CD14-positive monocyte (primary cell): ENCODE results near the gene SMCO4. TPM values are rescaled to one million over a fixed set of nuclear protein-coding genes. Genes with fewer than 3 reads are reported as not detected.

Experiments
- DNase-seq, 3 donors: peaks; one replicate each; pipeline ENCODE4 v3.0.0-alpha.2; 2011 to 2022
- H2AFZ ChIP-seq: 2 replicates; pipeline ENCODE4 v1.6.0; 2012; ENCODE audit warnings: mild to moderate bottlenecking, low read depth, low read length, inconsistent platforms; ENCODE audit not compliant: insufficient read depth, poor library complexity, severe bottlenecking
- H3K27ac ChIP-seq, 2 donors: 1 replicate in 1 of 2; 2 replicates in 1 of 2; pipeline ENCODE4 v1.5.1; 2012 to 2013; ENCODE audit warnings: low read length in 2 of 2, control low read depth in 1 of 2, inconsistent platforms in 1 of 2, low read depth in 1 of 2, mild to moderate bottlenecking in 1 of 2
- H3K27me3 ChIP-seq, 2 donors: one replicate each; pipeline versions ENCODE4 v1.6.0 to v1.6.1; 2011 to 2013; ENCODE audit warnings: low read length in 2 of 2; ENCODE audit not compliant: control insufficient read depth in 2 of 2, insufficient read depth in 2 of 2
- H3K36me3 ChIP-seq, 2 donors: replicated peaks in 1 of 2; 1 replicate in 1 of 2; 2 replicates in 1 of 2; pipeline versions ENCODE4 v1.5.1 to v1.6.1; 2012 to 2013; ENCODE audit warnings: low read length in 2 of 2, control low read depth in 1 of 2, inconsistent platforms in 1 of 2, mild to moderate bottlenecking in 1 of 2; ENCODE audit not compliant: insufficient read depth in 2 of 2, control insufficient read depth in 1 of 2
- H3K4me1 ChIP-seq, 2 donors: 1 replicate in 1 of 2; 2 replicates in 1 of 2; pipeline versions ENCODE4 v1.5.1 to v1.6.1; 2012 to 2013; ENCODE audit warnings: low read length in 2 of 2, control low read depth in 1 of 2, inconsistent platforms in 1 of 2, mild to moderate bottlenecking in 1 of 2, moderate library complexity in 1 of 2; ENCODE audit not compliant: insufficient read depth in 2 of 2, control insufficient read depth in 1 of 2
- H3K4me2 ChIP-seq: replicated peaks from 2 replicates; pipeline ENCODE3; 2012; ENCODE audit warnings: low read length, moderate library complexity, mild to moderate bottlenecking; ENCODE audit not compliant: poor library complexity, severe bottlenecking; ENCODE audit errors: extremely low read depth
- H3K4me3 ChIP-seq, 3 experiments: fragments of 200-600 bp in 1 of 3; sonication (generic) in 1 of 3; replicated peaks in 1 of 3; 1 replicate in 2 of 3; 2 replicates in 1 of 3; pipeline ENCODE4 v1.5.1; 2011 to 2013; ENCODE audit warnings: low read length in 3 of 3, mild to moderate bottlenecking in 3 of 3, control low read depth in 2 of 3, low read depth in 2 of 3, inconsistent platforms in 1 of 3, moderate library complexity in 1 of 3
- H3K79me2 ChIP-seq: 2 replicates; pipeline ENCODE4 v1.6.0; 2012; ENCODE audit warnings: mild to moderate bottlenecking, control low read depth, inconsistent platforms, low read length, moderate library complexity; ENCODE audit not compliant: insufficient read depth
- H3K9ac ChIP-seq: 2 replicates; pipeline ENCODE4 v1.6.0; 2017; ENCODE audit warnings: low read length, mild to moderate bottlenecking; ENCODE audit not compliant: insufficient read depth, poor library complexity, severe bottlenecking
- H3K9me3 ChIP-seq, 2 donors: replicated peaks in 1 of 2; 1 replicate in 1 of 2; 2 replicates in 1 of 2; pipeline versions ENCODE4 v1.5.1 to v1.6.1; 2012 to 2013; ENCODE audit warnings: low read length in 2 of 2, control low read depth in 1 of 2; ENCODE audit not compliant: control insufficient read depth in 1 of 2, insufficient read depth in 1 of 2
- H4K20me1 ChIP-seq: 2 replicates; pipeline ENCODE4 v1.6.0; 2012; ENCODE audit warnings: mild to moderate bottlenecking, low read length, control low read depth, moderate library complexity; ENCODE audit not compliant: insufficient read depth
- H3K27ac Mint-ChIP-seq, 7 donors: one replicate each; pipeline ENCODE4 v1.8.0; 2020; ENCODE audit warnings: mild to moderate bottlenecking in 7 of 7, mixed read lengths in 7 of 7, moderate library complexity in 6 of 7, inconsistent platforms in 2 of 7
- H3K27me3 Mint-ChIP-seq, 3 donors: one replicate each; pipeline ENCODE4 v1.8.0; 2021 to 2022; ENCODE audit warnings: low read depth in 3 of 3, mild to moderate bottlenecking in 3 of 3, mixed read lengths in 3 of 3, moderate library complexity in 3 of 3, inconsistent platforms in 1 of 3
- H3K36me3 Mint-ChIP-seq, 2 donors: one replicate each; pipeline ENCODE4 v1.8.0; 2020; ENCODE audit warnings: mixed read lengths in 2 of 2, inconsistent platforms in 1 of 2, mild to moderate bottlenecking in 1 of 2
- H3K4me1 Mint-ChIP-seq: one replicate; pipeline ENCODE4 v1.8.0; 2020; ENCODE audit warnings: mild to moderate bottlenecking, mixed read lengths
- H3K4me3 Mint-ChIP-seq, 2 donors: one replicate each; pipeline ENCODE4 v1.8.0; 2020; ENCODE audit warnings: mild to moderate bottlenecking in 2 of 2, mixed read lengths in 2 of 2, moderate library complexity in 1 of 2
- H3K9me3 Mint-ChIP-seq, 7 donors: one replicate each; pipeline ENCODE4 v1.8.0; 2020 to 2022; ENCODE audit warnings: mixed read lengths in 7 of 7, mild to moderate bottlenecking in 6 of 7, moderate library complexity in 6 of 7, inconsistent platforms in 2 of 7
- CTCF ChIP-seq: fragments of 200-600 bp; IDR thresholded peaks from one replicate; pipeline ENCODE4 v1.8.0; 2022; ENCODE audit warnings: antibody characterized with exemption, mild to moderate bottlenecking
- WGBS: methylation state at CpG from one replicate; pipeline ENCODE4 v1.1.5; 2013; ENCODE audit warnings: missing lambda C conversion rate; ENCODE audit not compliant: insufficient coverage; 5-methylcytosine and 5-hydroxymethylcytosine counted together
- intact Hi-C, 2 donors: fragments of 100-400 bp; cut with micrococcal nuclease; formaldehyde crosslinking; loops; one replicate each; pipeline versions ENCODE4 v1.15.0 to v1.15.1; 2023
- polyA plus RNA-seq, 3 donors: library from polyadenylated mRNA; depleted of rRNA in 1 of 3; unstranded in 2 of 3; stranded (reverse) in 1 of 3; fragments of 300-500 nt in 2 of 3; fragments of >200 nt in 1 of 3; fragmentation: Illumina TruSeq in 2 of 3; gene quantifications; 1 replicate in 2 of 3; 2 replicates in 1 of 3; pipeline ENCODE4 v1.2.3, GENCODE V29; 2012 to 2021

SMCO4 gene
- polyA plus RNA-seq, 3 donors: 110 to 242 (median 169) TPM

DNA sequence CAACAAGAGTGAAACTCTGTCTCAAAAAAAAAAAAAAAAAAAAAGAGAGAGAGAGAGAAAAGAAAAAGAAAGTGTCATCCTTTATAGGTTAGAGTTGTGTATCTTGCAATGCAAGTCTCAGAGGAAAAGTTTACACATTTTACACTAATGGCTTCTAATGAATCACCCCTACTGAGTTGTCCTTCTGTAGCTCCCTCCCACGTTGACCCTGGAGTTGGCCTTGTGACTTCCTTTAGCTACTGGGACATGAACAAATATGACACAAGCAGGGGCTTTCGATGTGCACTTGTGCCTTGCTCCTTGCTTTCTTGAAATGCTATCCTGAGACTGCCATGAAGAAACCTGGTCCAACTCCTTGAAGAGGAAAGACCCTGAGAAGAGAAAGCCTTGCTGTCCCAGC, 2.4 kb upstream of the SMCO4 start:
- H3K4me3 Mint-ChIP-seq: no peak overlapping the region
- no peak for TF ChIP-seq CTCF
- no peak overlapping the region for H3K27ac ChIP-seq
- no peaks in the 10 kb centered on the region for H3K9me3 ChIP-seq
- H3K27ac Mint-ChIP-seq: peak overlapping the region in 1 of 7 donors; percentile 27
- peaks cover 24 to 29% of the 10 kb centered on the region in 2 donors for H3K4me1 ChIP-seq
- H3K27me3 ChIP-seq: no peaks in the 10 kb centered on the region
- WGBS: 88% methylated on average over 2 of the region's 2 CpGs
- H3K4me2 ChIP-seq: no peak overlapping the region
- H3K4me1 Mint-ChIP-seq: peaks cover 28% of the 10 kb centered on the region
- no peaks in the 10 kb centered on the region for H3K9me3 Mint-ChIP-seq
- peaks cover 0 to 4% (median 1%) of the 10 kb centered on the region in 3 donors for H3K27me3 Mint-ChIP-seq
- H3K9ac ChIP-seq: no peak overlapping the region
- H3K36me3 ChIP-seq: no peaks in the 10 kb centered on the region
- no peak overlapping the region for H3K4me3 ChIP-seq
- intact Hi-C loops: loop anchor here (10.0 kb wide), 3 partner anchors 109 to 311 kb away; no protein-coding TSS in a partner anchor
- H2AFZ ChIP-seq: peak overlapping the region; percentile 34
- peaks cover 21% of the 10 kb centered on the region for H3K79me2 ChIP-seq
- no peaks in the 10 kb centered on the region for H4K20me1 ChIP-seq
- no peaks in the 10 kb centered on the region for H3K36me3 Mint-ChIP-seq
- peak in 1 of 3 donors; percentile 35 for DNase-seq

DNA sequence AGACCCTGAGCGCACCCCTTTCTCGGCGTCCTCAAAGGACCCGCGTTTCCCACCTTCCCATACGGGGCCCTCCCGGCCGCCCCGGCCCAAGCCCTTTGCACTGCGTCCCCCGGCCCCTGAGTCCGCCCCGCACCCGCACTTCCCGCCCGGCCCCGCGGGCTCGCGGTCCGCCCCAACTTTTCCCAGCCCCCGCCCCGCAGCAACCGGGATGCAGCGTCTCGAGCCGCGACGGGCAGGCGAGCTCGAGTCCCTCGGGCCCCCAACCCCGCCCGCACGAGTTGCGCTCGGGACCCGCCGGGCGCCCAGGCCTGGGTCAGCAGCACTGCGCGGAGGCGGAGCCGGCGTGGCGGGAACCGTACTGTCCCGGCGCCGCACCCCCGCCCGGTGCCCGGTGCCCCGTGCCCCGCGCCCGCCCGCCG, 371 bp downstream of the SMCO4 start:
- H3K4me1 ChIP-seq: peaks cover 51 to 57% of the 10 kb centered on the region in 2 donors
- peak overlapping the region; percentile 74 to 85 (median 79) for H3K4me3 ChIP-seq
- peaks cover 0 to 5% of the 10 kb centered on the region in 2 donors for H3K36me3 Mint-ChIP-seq
- peak overlapping the region; percentile 89 for H2AFZ ChIP-seq
- peaks cover 3% of the 10 kb centered on the region for H4K20me1 ChIP-seq
- TF ChIP-seq CTCF: no peak
- intact Hi-C loops: loop anchor here (5.0 to 10.0 kb wide), 5 partner anchors 109 to 308 kb away; no protein-coding TSS in a partner anchor
- DNase-seq: no peak
- H3K4me3 Mint-ChIP-seq: peak overlapping the region; percentile 84 to 95
- H3K27ac ChIP-seq: peak overlapping the region; percentile 91 to 93
- peak overlapping the region; percentile 90 for H3K4me2 ChIP-seq
- WGBS: under 1% methylated on average over 59 of the region's 59 CpGs
- peaks cover 0 to 5% (median 4%) of the 10 kb centered on the region in 3 donors for H3K27me3 Mint-ChIP-seq
- H3K79me2 ChIP-seq: peaks cover 44% of the 10 kb centered on the region
- H3K9me3 ChIP-seq: no peaks in the 10 kb centered on the region
- no peaks in the 10 kb centered on the region for H3K27me3 ChIP-seq
- no peaks in the 10 kb centered on the region for H3K36me3 ChIP-seq
- H3K9ac ChIP-seq: peak overlapping the region; percentile 86
- H3K27ac Mint-ChIP-seq: peak overlapping the region; percentile 92 to 97 (median 96)
- peaks cover 0 to 1% (median 0%) of the 10 kb centered on the region in 7 donors for H3K9me3 Mint-ChIP-seq
- peaks cover 56% of the 10 kb centered on the region for H3K4me1 Mint-ChIP-seq
